Neural crest cell (in vitro differentiated cells): ENCODE data around the gene HAUS7. TPM values are rescaled to one million over a fixed set of nuclear protein-coding genes. Genes with fewer than 3 reads are reported as not detected.

ENCODE experiments used
- DNase-seq: peaks from one replicate; pipeline ENCODE4 v3.0.0; 2021; ENCODE audit warnings: low read depth, mixed read lengths, low spot score
- H3K27ac Mint-ChIP-seq: one replicate; pipeline ENCODE4 v1.8.0; 2021; ENCODE audit warnings: mild to moderate bottlenecking, mixed read lengths; ENCODE audit not compliant: unreplicated experiment
- H3K27me3 Mint-ChIP-seq: 2 replicates; pipeline ENCODE4 v1.8.0; 2021; ENCODE audit warnings: low read depth, mild to moderate bottlenecking, mixed read lengths
- H3K36me3 Mint-ChIP-seq: 2 replicates; pipeline ENCODE4 v1.8.0; 2021; ENCODE audit warnings: low read depth, mild to moderate bottlenecking, mixed read lengths
- H3K4me1 Mint-ChIP-seq: 2 replicates; pipeline ENCODE4 v1.8.0; 2021; ENCODE audit warnings: mixed read lengths
- H3K4me3 Mint-ChIP-seq: one replicate; pipeline ENCODE4 v1.8.0; 2021; ENCODE audit warnings: mild to moderate bottlenecking, mixed read lengths
- H3K9me3 Mint-ChIP-seq: 2 replicates; pipeline ENCODE4 v1.8.0; 2021; ENCODE audit warnings: mixed read lengths
- total RNA-seq: library from RNA; stranded (reverse); gene quantifications from 2 replicates; pipeline ENCODE4 v1.2.1, GENCODE V29; 2021
- TF ChIP-seq, protein P1 (sequence below): fragments of 200-600 bp; sonication (generic); conservative IDR thresholded peaks from 2 replicates; pipeline ENCODE4 v1.5.0; 2021; ENCODE audit warnings: antibody characterized with exemption, mild to moderate bottlenecking

HAUS7 gene
- total RNA-seq, 1 donor from 2014 or later = 58.8 TPM

DNA sequence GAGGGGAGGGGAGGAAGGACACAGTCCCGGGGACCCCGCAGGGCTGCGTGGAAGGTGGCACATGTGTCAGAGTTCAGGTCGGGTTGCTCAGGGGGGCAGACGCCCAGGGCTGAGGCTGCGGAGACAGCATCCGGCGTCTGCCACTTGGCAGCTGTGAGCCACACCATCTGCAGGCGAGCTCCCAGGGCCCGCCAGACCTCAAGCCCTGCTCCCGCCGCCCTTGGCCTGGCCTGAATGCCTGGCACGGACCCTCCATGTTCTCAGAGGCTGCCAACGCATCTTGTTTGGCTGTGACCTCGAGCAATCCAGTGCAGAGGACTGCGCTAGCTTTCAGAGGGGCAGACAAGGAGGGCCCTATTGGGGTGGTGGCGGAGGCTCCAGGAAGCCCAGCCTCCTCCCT is 29.5 kb upstream of the HAUS7 start:
- Mint-ChIP-seq H3K4me3 (no peak overlapping the region), H3K36me3 (peaks cover 7% of the 10 kb centered on the region), H3K4me1 (peaks cover 7% of the 10 kb centered on the region), H3K27me3 (no peaks in the 10 kb centered on the region), H3K9me3 (peaks cover 7% of the 10 kb centered on the region), H3K27ac (no peak overlapping the region)
- no peak for DNase-seq
- TF ChIP-seq, protein P1, sequence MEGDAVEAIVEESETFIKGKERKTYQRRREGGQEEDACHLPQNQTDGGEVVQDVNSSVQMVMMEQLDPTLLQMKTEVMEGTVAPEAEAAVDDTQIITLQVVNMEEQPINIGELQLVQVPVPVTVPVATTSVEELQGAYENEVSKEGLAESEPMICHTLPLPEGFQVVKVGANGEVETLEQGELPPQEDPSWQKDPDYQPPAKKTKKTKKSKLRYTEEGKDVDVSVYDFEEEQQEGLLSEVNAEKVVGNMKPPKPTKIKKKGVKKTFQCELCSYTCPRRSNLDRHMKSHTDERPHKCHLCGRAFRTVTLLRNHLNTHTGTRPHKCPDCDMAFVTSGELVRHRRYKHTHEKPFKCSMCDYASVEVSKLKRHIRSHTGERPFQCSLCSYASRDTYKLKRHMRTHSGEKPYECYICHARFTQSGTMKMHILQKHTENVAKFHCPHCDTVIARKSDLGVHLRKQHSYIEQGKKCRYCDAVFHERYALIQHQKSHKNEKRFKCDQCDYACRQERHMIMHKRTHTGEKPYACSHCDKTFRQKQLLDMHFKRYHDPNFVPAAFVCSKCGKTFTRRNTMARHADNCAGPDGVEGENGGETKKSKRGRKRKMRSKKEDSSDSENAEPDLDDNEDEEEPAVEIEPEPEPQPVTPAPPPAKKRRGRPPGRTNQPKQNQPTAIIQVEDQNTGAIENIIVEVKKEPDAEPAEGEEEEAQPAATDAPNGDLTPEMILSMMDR = no peak

DNA sequence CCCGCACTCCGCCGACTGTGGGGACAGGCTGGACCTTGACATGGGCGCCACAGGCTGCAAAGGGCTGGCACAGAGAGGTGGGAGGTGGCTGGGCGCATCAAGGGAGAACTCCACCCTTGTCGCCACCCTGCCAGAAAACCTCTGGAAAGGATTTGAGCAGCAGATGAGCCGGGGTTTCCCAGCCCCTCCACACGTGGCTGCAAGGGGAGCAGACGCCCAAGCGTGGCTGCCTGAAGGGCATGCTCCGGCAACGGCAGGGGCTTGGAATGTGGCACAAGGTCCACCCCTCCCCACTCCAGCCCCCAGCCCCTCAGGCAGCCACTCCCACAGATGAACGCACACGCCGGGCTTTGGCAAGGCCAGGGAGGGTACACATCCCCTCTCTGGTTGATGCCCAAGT is 29.0 kb upstream of the HAUS7 start:
- H3K27ac Mint-ChIP-seq = no peak overlapping the region
- peaks cover 7% of the 10 kb centered on the region for H3K4me1 Mint-ChIP-seq
- peaks cover 7% of the 10 kb centered on the region for H3K36me3 Mint-ChIP-seq
- TF ChIP-seq, protein P1 = no peak
- H3K27me3 Mint-ChIP-seq = no peaks in the 10 kb centered on the region
- no peak overlapping the region for H3K4me3 Mint-ChIP-seq
- no peak for DNase-seq
- peaks cover 7% of the 10 kb centered on the region for H3K9me3 Mint-ChIP-seq

DNA sequence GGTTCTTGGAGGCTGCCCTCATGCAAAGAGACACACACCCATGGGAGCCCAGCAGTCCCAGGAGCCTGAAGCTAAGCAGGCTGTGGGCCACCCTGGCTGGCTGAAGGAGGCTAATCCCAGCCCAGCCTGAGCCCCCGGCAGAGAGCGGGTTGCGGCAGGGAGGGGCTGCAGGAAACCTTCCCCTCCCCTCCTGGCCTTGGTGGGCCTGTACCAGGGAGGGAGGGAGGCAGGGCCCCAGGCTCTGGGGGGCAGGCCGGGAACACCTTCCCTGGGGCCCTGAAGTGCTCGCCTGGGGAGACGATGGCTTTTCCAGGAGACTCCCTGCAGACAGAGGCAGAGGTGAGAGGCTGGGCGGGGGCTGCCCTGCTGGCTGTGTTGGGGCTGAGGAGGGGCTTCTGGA is 28.1 kb upstream of the HAUS7 start:
- no peak for DNase-seq
- TF ChIP-seq, protein P1 = no peak
- Mint-ChIP-seq H3K4me3 (no peak overlapping the region), H3K27me3 (no peaks in the 10 kb centered on the region), H3K9me3 (peaks cover 7% of the 10 kb centered on the region), H3K27ac (no peak overlapping the region), H3K4me1 (peaks cover 12% of the 10 kb centered on the region), H3K36me3 (peaks cover 7% of the 10 kb centered on the region)

DNA sequence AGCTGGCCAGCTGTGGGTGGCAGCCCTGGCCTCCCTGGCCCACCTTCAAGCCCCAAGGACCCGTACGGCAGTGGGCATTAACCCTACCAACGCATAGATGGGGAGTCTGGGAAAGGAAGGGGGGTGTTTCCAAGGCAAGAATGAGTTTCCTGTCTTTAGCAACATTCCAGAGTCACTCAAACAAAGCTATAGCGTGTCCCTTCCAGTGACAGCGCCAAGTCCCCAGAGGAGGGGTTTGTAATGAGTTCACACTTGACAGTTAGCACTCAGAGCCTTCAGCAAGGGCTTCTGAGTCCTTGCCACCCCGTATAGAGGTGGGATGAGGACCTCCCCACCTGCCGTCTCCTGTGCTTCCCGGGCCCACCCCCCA is 26.2 kb upstream of the HAUS7 start:
- peaks cover 7% of the 10 kb centered on the region for H3K36me3 Mint-ChIP-seq
- no peak for DNase-seq
- H3K27me3 Mint-ChIP-seq = no peaks in the 10 kb centered on the region
- peaks cover 7% of the 10 kb centered on the region for H3K9me3 Mint-ChIP-seq
- no peak overlapping the region for H3K27ac Mint-ChIP-seq
- TF ChIP-seq, protein P1 = no peak
- H3K4me1 Mint-ChIP-seq = peaks cover 12% of the 10 kb centered on the region
- no peak overlapping the region for H3K4me3 Mint-ChIP-seq

DNA sequence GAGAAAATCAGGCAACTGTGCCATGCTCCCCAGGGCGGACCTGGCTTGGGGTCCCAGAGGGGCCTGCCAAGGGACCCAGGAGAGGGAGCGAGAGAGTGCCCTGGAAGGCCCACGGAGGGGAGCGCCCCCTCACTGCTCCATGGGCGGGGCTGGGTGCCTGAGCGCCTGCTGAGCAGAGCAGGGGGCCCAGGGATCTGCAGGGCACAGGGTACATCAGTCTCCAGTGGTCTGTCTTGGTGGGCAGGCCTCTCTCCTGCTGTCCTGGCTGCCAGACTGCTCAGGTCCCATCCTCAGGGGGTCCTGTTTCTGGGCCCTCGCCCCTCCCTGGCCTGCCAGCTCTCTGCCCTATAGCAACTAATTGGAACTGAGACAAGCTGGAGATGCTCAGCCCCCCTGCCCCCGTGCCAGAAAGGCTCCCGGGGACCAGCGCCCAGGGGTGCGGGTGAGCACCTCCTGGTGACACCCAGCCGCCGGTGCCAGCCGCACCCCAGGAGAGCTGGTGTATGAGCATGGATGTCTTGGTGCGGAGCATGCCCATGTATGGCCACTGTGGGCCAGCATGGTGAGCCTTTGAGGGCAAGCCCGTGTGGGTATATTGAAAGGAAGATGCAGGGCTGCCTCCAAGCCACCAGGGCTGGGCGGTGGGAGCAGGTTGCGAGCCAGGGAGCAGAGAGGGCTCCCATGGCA is 25.7 kb upstream of the HAUS7 start:
- TF ChIP-seq, protein P1 = no peak
- Mint-ChIP-seq H3K27me3 (no peaks in the 10 kb centered on the region), H3K4me1 (peaks cover 12% of the 10 kb centered on the region)

More for the DNA sequence above, 25.7 kb upstream of the HAUS7 start:
- H3K36me3 Mint-ChIP-seq = peaks cover 7% of the 10 kb centered on the region
- no peak overlapping the region for H3K27ac Mint-ChIP-seq
- no peak for DNase-seq
- peaks cover 7% of the 10 kb centered on the region for H3K9me3 Mint-ChIP-seq
- H3K4me3 Mint-ChIP-seq = no peak overlapping the region
